ENCODE measurements around the gene CEL. TPM values are rescaled to one million over a fixed set of nuclear protein-coding genes. Genes with fewer than 3 reads are reported as not detected.

CEL gene
- total and polyA plus RNA-seq, 2 donors (not counting 3 experiments of a cell fraction or from before 2014, with no cell fraction given), result 0.92 to 1.1 TPM

GRCh38 chr9:133074111-133074651 lies 12.4 kb downstream of the CEL start:
- POLR2A ChIA-PET, result no interaction called here
- intact Hi-C loops (cut with micrococcal nuclease), result no loop called here
- no peak for FAIRE-seq

More at GRCh38 chr9:133074111-133074651, 12.4 kb downstream of the CEL start:
- dilution Hi-C loops (cut with MboI; ENCODE audit: extremely low pct_ligation_motif_present, low sequenced_read_pairs), result no loop called here
- Histone ChIP-seq H4K20me1 (replicated peaks; ENCODE audit: control insufficient read depth, extremely low read depth, insufficient read depth, low read length) (no peaks in the 10 kb centered on the region), H3K79me2 (ENCODE audit: control insufficient read depth, insufficient read depth, low read length) (no peaks in the 10 kb centered on the region), H3K9ac (replicated peaks; ENCODE audit: extremely low read depth, insufficient read depth, low read length) (no peak overlapping the region), H2AFZ (ENCODE audit: low read depth, low read length) (no peak overlapping the region), H3K4me2 (ENCODE audit: insufficient read depth, low read length) (no peak overlapping the region), H3K9me3 (replicated peaks; ENCODE audit: control insufficient read depth, insufficient read depth, low read length) (no peaks in the 10 kb centered on the region), H3K27ac (ENCODE audit: insufficient read depth, low read depth, low read length) (no peak overlapping the region), H3K4me3 (replicated peaks in 1 of 3; ENCODE audit: insufficient read depth in 1 of 3, low read depth in 1 of 3, low read length in 3 of 3) (no peak overlapping the region), H3K36me3 (ENCODE audit: control insufficient read depth in 2 of 2, extremely low read depth in 1 of 2, insufficient read depth in 2 of 2, low read length in 2 of 2) (no peaks in the 10 kb centered on the region), H3K9me1 (replicated peaks; ENCODE audit: control insufficient read depth, extremely low read depth, insufficient read depth, low read length) (no peaks in the 10 kb centered on the region), H3K27me3 (ENCODE audit: control insufficient read depth in 2 of 2, insufficient read depth in 2 of 2, low read length in 2 of 2) (peaks cover 4 to 10% of the 10 kb centered on the region in 2 experiments), H3K4me1 (ENCODE audit: control insufficient read depth, extremely low read depth, insufficient read depth, low read length) (no peaks in the 10 kb centered on the region)
- CTCF ChIA-PET, result interaction anchor here (1.0 to 1.2 kb wide), 2 partner anchors 9 to 39 kb away, joined by 3 to 5 read pairs; no protein-coding TSS in a partner anchor
- BruUV-seq (replicated peaks), result no TSS peak
- TF ChIP-seq MAX (IDR thresholded peaks at IDR 0.05; ENCODE audit: insufficient read depth, insufficient read length) (no peak), MYC (IDR thresholded peaks at IDR 0.05; ENCODE audit: low read depth, low read length) (no peak), JUN (IDR thresholded peaks at IDR 0.05; ENCODE audit: borderline replicate concordance, insufficient read depth, insufficient read length, low read depth) (no peak), CTCF (IDR thresholded peaks at IDR 0.05; ENCODE audit: extremely low read depth in 1 of 2, insufficient read depth in 1 of 2, low read depth in 1 of 2, low read length in 2 of 2) (no peak), FOS (IDR thresholded peaks at IDR 0.05; ENCODE audit: borderline replicate concordance, insufficient read depth, low read length) (no peak), EZH2 (IDR thresholded peaks at IDR 0.05; ENCODE audit: borderline replicate concordance, low read depth, low read length, severe bottlenecking) (no peak), POLR2A (IDR thresholded peaks at IDR 0.05; ENCODE audit: low read depth, low read length) (no peak), POLR2AphosphoS5 (IDR thresholded peaks at IDR 0.05; ENCODE audit: insufficient read depth, low read depth, low read length) (no peak), GATA2 (IDR thresholded peaks at IDR 0.05; ENCODE audit: insufficient read depth, insufficient read length, low read depth, low read length) (no peak)
- no peak for DNase-seq (ENCODE audit: low read depth, low spot score)

Data from endothelial cell of umbilical vein (primary cell).